HG02884 (cell line): ENCODE results near the gene ABLIM3.
"Not testable (repeated sequence)": the region's sequence is repeated elsewhere in the genome, so short reads cannot be mapped to it uniquely, and the experiment has no call there.

Source experiments
- ATAC-seq: cut with Tn5 transposase; IDR thresholded peaks from one replicate; pipeline ENCODE4 v1.9.1; 2021; ENCODE audit warnings: mild to moderate bottlenecking, moderate library complexity; ENCODE audit not compliant: unreplicated experiment

ABLIM3 gene

GRCh38 chr5:149251546-149251945 is 110.3 kb downstream of the ABLIM3 start:
- no peak for ATAC-seq

GRCh38 chr5:149254506-149254905 is 113.2 kb downstream of the ABLIM3 start:
- ATAC-seq: no peak

DNA sequence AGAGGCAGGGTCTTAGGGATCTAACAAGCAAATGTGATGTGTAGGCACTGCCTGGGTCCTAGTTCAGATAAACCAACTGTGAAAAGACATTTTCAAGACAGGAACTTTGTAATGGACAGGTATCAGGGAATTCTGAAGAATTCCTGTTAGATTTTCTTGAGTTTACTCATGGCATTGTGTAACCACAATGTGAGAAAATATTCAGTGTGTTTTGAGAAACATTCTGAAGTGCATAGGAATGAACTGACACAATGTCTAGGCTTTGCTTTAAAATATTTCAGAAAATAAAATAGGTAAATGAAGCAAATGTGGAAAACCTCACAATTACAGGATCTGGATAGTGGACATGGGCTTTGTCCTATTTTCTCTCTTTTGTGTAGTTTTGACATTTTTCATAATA is 115.2 kb downstream of the ABLIM3 start:
- no peak for ATAC-seq

- no peak for ATAC-seq
Measured at GRCh38 chr5:149257131-149257530, 115.8 kb downstream of the ABLIM3 start.

DNA sequence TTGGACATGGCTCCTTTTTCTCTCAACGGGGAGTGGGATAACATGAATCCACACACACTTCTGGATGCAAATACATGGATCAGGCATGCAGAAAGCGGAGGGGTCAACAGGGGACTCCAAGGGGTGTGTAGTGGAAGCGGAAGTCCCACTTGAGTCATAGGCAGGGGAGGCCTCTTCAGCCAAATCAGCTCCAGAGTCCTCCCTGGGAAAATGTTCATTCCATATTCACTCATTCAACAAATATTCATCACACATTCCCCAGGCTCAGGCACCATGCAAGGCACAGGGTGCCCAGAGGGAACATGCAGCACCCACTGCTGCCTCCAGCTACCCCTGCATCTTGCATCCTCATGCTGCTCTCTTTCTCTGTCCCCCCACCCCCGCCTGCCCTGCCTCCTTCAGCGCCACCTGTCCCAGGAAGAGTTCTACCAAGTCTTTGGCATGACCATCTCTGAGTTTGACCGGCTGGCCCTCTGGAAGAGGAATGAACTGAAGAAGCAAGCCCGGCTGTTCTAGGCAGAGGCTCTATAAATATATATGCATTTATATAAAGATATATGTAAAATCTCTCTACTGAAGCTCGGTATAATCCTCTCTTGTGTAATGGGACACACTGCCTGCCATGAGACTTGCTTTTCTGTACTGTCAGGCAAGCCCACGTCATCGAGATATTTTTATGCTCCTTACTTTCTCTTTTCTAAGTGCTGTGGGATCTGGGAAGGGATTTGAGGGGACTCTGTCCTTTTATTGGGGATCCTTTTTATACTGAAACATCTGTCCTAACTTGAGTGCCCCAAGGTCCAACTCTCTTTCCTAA is 116.8 kb downstream of the ABLIM3 start:
- no peak for ATAC-seq

- no peak for ATAC-seq
Measured at GRCh38 chr5:149260761-149261160, 119.5 kb downstream of the ABLIM3 start.

- ATAC-seq: no peak
Measured at GRCh38 chr5:149261246-149261645, 120.0 kb downstream of the ABLIM3 start.

- ATAC-seq: no peak
Measured at GRCh38 chr5:149262315-149262714, 121.0 kb downstream of the ABLIM3 start.

DNA sequence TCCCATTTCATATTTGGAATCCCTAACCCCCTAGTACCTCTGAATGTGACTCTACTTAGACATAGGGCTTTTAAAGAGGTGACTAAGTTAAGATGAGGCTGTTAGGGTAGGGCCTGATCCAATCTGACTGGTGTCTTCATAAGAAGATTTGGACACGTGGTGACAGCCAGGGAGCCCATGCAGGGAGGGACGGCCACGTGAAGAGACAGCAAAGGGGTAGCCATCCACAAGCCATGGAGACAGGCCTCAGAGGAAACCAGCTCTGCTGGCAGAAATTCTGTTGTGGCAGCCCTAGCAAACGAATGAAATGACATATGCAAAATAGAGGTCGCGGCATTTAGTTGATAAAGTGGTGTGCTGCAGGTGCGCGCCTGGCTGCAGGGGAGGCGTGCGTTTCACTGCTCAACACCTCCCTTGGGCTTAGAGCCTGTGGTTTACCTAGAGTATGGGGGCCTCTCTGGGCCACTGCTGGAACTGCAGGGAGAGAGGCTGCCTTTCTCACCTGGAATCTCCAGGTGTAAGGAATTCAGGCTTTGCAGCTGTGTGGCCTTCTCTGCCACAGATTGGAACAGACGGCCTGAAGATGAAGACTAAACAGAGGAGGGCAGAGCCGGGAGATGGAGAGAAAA is 123.3 kb downstream of the ABLIM3 start:
- ATAC-seq: peak; percentile 72

DNA sequence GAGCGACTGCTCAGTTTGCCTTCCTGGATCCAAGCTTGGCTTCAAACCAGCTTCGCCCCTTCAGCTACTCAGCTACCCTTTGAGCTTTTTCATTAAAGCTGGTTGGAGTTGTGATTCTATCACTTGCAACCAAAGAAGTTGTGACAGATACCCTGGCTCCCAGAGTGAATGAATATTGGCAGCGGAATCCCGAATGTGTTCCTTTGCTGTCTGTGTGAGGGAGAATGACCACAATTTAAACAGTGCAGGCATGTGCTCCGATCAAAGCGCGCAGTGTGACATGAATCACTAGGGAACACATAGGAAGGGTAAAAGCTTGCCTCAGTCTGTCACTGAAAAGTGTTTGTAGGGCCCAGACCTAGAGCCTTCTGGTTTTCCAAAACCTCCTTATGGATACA is 123.8 kb downstream of the ABLIM3 start:
- ATAC-seq: no peak

DNA sequence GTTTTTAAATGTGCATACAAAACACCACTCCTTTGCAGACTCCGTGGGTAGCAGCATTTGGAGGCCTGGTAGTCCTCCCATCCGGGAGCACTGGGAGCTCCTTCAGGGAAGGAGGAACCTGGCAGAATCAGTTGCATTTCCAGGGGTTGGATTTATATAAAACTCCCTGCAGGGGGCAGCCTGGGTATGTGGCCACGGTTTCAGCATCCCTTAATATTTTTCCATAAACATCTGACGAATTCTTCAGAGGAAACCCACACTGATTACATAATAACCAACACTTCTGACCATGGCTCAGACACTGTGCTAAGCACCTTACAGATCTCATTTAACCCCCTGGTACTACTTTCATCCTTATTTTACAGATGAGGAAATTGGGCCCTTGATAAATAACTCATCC is 124.3 kb downstream of the ABLIM3 start:
- ATAC-seq: no peak

GRCh38 chr5:149267241-149267973 is 126.1 kb downstream of the ABLIM3 start:
- ATAC-seq: no peak

DNA sequence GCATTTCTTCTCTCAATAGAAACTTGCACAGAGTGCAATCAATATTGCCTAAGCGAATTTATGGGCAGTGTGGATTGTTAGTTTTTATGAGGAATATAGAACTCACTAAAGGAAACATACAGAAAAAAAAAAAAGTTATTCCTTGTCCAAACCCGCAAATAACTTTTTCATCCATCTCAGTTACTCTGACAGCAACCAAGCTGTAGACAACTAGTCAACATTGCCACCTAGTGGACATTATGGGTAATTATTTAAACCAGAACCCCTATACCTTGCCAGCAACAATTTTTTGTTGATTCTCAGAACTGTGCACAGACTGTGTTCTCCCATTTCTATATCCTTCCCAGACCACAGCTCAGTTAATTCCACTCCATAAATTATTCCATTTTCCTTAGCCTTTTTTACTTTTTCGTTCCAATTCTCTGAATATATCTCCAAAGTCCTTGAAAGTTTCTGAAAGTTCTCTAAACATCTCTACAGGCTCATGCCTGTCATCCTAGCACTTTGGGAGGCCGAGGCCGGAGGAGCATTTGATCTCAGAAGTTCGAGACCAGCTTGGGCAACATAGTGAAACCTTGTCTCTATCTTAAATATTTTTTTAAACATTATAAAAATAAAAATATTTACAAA is 127.8 kb downstream of the ABLIM3 start:
- ATAC-seq: peak; percentile 49

DNA sequence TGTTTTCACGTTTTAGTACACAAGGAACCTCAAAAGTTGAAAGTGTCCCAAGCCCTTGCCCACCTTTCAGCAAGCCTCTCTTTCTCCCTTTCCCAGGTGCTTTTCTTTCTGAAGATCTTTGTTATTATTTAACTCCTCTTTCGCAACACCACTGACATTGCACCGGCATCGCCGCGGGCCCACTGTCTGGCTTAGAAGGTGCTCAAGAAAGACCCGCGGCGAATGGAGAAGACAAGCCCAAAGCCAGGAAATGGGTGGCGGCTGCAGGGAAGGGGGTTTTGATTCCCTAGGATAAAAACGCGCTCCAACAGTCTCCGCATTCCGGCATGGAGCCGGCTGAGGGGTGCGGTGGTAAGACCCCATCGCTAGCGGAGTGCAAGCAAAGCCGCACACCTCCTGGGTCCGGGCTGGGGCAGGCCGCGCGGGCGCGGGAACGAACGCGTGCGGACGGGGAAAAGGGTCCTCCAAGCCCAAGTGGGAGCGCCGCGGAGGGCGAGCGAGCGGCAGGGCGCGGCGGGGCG is 130.0 kb downstream of the ABLIM3 start:
- no peak for ATAC-seq

GRCh38 chr5:149271716-149272563 is 130.6 kb downstream of the ABLIM3 start, which contains the start of gene AFAP1L1:
Gene AFAP1L1 (plus strand): TSS chr5:149271859. CDS start chr5:149271969, 110 bp downstream.
- no peak for ATAC-seq

DNA sequence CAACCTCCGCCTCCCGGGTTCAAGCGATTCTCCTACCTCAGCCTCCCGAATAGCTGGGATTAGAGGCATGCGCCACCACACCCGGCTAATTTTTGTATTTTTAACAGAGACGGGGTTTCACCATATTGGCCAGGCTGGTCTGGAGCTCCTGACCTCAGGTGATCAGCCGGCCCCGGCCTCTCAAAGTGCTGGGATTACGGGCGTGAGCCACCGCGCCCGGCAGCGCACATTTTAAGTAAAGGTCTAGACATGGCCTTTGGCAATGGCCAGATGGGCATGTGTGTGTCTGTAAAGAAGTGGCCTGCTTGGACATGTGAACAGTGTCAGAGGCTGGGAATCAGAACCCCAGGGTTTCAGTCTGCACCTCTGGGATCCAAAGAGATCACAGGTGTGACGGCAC is 131.5 kb downstream of the ABLIM3 start:
- ATAC-seq: not testable (repeated sequence)

DNA sequence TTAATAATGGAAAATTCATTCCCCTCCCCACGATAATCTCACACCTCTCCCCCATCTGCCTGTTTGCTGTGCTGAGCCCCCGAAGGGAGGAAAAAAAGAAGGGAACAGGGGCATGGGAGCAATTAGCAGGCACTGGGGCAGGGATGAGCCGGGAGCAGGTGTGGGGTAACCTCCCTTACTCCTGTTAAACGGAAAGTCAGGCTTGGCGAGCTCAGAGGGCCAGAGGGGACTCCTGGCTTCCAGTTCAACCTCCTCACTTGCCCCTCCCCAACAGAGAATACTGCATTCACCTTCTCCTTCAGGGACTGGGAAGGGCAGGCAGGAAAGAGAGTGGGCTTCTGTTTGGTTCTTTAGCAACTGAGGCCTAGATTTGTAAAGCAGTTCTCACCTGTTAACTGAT is 131.9 kb downstream of the ABLIM3 start:
- no peak for ATAC-seq

- ATAC-seq: no peak
Measured at GRCh38 chr5:149273950-149274349, 132.7 kb downstream of the ABLIM3 start.

DNA sequence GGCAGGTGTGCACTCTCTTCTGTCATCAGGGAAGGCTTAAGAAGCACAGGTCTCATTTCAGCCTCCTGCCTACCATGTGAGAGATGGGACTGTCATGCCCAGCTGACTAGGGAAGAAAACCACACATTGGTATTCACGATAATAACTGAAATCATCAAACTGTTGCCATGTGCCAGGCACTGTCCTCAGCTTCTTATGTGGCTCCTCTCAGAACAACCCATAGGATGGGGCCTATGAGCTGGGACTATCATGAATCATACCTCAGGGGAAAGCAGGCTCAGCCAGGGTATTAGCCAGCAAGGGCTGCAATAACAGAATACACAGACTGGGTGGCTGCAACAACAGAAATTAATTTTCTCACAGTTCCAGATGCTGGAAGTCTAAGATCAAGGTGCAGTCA is 133.6 kb downstream of the ABLIM3 start:
- ATAC-seq: no peak

DNA sequence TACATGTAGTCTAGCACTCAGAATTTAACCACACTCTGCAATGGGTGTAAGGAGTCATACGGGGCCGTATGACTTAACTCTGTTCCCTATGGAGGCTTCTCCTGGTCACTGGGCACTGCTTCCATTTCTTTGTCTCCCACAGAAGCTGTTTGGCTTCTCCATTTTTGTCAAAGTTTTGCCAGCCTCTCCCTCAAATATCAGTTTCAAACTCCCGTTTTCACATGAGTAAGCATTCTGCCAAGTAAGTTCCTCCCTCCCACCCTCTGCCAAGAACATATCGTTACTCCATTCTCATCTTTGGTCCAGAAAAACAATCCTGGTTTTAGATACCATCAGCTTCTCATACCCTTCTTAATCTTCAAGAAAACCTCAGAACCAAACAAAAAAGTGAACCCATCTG is 136.5 kb downstream of the ABLIM3 start:
- ATAC-seq: no peak
